H1 (cell line): ENCODE data around the gene CKAP5.

Experiments
- CHD2 ChIP-seq: IDR thresholded peaks from 2 replicates; pipeline ENCODE4 v1.6.1; 2012; ENCODE audit warnings: low read length, improper control_type of control experiment
- CTCF ChIP-seq, 3 experiments: IDR thresholded peaks; 1 replicate in 2 of 3; 2 replicates in 1 of 3; pipeline versions ENCODE4 v1.5.1 to v1.6.1; 2011; ENCODE audit warnings: low read length in 3 of 3, mild to moderate bottlenecking in 3 of 3, inconsistent platforms in 2 of 3, low read depth in 1 of 3, moderate library complexity in 1 of 3; ENCODE audit not compliant: insufficient read depth in 1 of 3; ENCODE audit errors: control extremely low read depth in 1 of 3
- EZH2 ChIP-seq: fragments of 200-600 bp; sonication (generic); IDR thresholded peaks from 2 replicates; pipeline ENCODE4 v1.7.1; 2012; ENCODE audit warnings: low read depth, mild to moderate bottlenecking, moderate library complexity, low read length, inconsistent platforms; ENCODE audit not compliant: severe bottlenecking
- JUND ChIP-seq: IDR thresholded peaks from 2 replicates; pipeline ENCODE4 v1.6.1; 2011; ENCODE audit warnings: mild to moderate bottlenecking, improper control_type of control experiment, low read length
- POLR2A ChIP-seq, 2 experiments: IDR thresholded peaks; 1 replicate in 1 of 2; 2 replicates in 1 of 2; pipeline ENCODE4 v1.6.1; 2011; ENCODE audit warnings: low read depth in 2 of 2, low read length in 2 of 2, mild to moderate bottlenecking in 2 of 2; ENCODE audit errors: control extremely low read depth in 1 of 2
- POLR2AphosphoS5 ChIP-seq: IDR thresholded peaks from 2 replicates; pipeline ENCODE4 v1.6.1; 2011; ENCODE audit warnings: low read depth, low read length
- TAF1 ChIP-seq: IDR thresholded peaks from 2 replicates; pipeline ENCODE4 v1.6.1; 2011; ENCODE audit warnings: mild to moderate bottlenecking, low read depth, low read length
- ZNF274 ChIP-seq: IDR thresholded peaks from 2 replicates; pipeline ENCODE4 v1.7.0; 2012; ENCODE audit warnings: low read length, borderline replicate concordance; ENCODE audit errors: extremely low read depth

- TF ChIP-seq ZNF274: no peak
- no peak for TF ChIP-seq CTCF (IDR thresholded peaks at IDR 0.05; ENCODE audit: control extremely low read depth in 1 of 3, insufficient read depth in 1 of 3, low read depth in 1 of 3, low read length in 3 of 3)
- no peak for TF ChIP-seq POLR2AphosphoS5
- TF ChIP-seq TAF1: no peak
- TF ChIP-seq CHD2: no peak
- TF ChIP-seq JUND: no peak
- no peak for TF ChIP-seq POLR2A (IDR thresholded peaks at IDR 0.05; ENCODE audit: control extremely low read depth in 1 of 2, low read depth in 2 of 2, low read length in 2 of 2)
- no peak for TF ChIP-seq EZH2
Observed at GRCh38 chr11:46697303-46697702, 148.8 kb downstream of the CKAP5 start.
